Stimulated activated memory B cell treated with anti-CD40 and anti-IgM and Interleukin-4, amounts not matched to agents 10 μg/mL and 1 μg/mL and 100 μg/mL, for 72 hours (primary cell): ENCODE data around the gene VEGFD.
"Not testable (repeated sequence)": the region's sequence is repeated elsewhere in the genome, so short reads cannot be mapped to it uniquely, and the experiment has no call there.

ENCODE experiments used
- ATAC-seq: fragments of 150-1000 bp; cut with Tn5 transposase; 2 replicates; pipeline ENCODE4 v1.10.0; 2021
- H3K27ac Mint-ChIP-seq: one replicate; pipeline ENCODE4 v1.8.0; 2022; ENCODE audit warnings: mild to moderate bottlenecking, mixed read lengths
- H3K27me3 Mint-ChIP-seq: one replicate; pipeline ENCODE4 v1.8.0; 2022; ENCODE audit warnings: mixed read lengths
- H3K36me3 Mint-ChIP-seq: one replicate; pipeline ENCODE4 v1.8.0; 2022; ENCODE audit warnings: mixed read lengths
- H3K4me1 Mint-ChIP-seq: one replicate; pipeline ENCODE4 v1.8.0; 2022; ENCODE audit warnings: mixed read lengths
- H3K4me3 Mint-ChIP-seq: one replicate; pipeline ENCODE4 v1.8.0; 2022; ENCODE audit warnings: mild to moderate bottlenecking, moderate library complexity, mixed read lengths
- H3K9me3 Mint-ChIP-seq: one replicate; pipeline ENCODE4 v1.8.0; 2022; ENCODE audit warnings: mixed read lengths

Gene VEGFD

GRCh38 chrX:15335135-15336022 lies 48.8 kb downstream of the VEGFD start, which contains the start of gene PIGA:
TSS of gene PIGA (minus strand) at chrX:15335523. CDS start at chrX:15331930, 3,593 bp downstream.
- H3K27ac Mint-ChIP-seq: peak within 1 kb of the TSS; percentile 85
- no peaks in the 10 kb centered on the region for H3K9me3 Mint-ChIP-seq
- peaks cover 13% of the 10 kb centered on the region for H3K4me1 Mint-ChIP-seq
- peaks cover 6% of the 10 kb centered on the region for H3K36me3 Mint-ChIP-seq
- H3K4me3 Mint-ChIP-seq: peak within 1 kb of the TSS; percentile 94
- H3K27me3 Mint-ChIP-seq: no peaks in the 10 kb centered on the region
- peak; percentile 100 for ATAC-seq

DNA sequence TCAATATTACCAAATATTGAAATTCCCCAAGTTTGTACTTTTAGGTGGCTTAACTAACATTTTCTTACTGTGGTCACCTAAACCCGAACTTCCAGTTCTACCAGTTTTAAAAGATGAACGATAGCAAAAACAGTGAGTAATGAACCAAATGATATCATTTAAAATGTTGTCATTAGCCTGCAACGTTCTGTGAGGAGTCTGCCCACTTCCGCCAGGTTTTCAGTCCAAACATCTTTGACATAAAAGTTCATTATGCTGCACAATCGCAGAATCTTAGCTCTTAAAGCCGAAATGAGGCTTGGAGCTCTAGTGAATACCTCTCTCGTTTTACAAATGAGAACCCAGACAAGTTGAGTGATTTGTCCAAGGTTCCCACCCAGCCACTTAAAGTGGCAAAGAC lies 49.7 kb downstream of the VEGFD start:
- ATAC-seq: no peak
- H3K27ac Mint-ChIP-seq: peak overlapping the region; percentile 85
- H3K36me3 Mint-ChIP-seq: peaks cover 6% of the 10 kb centered on the region
- no peaks in the 10 kb centered on the region for H3K27me3 Mint-ChIP-seq
- peaks cover 13% of the 10 kb centered on the region for H3K4me1 Mint-ChIP-seq
- peak overlapping the region; percentile 94 for H3K4me3 Mint-ChIP-seq
- no peaks in the 10 kb centered on the region for H3K9me3 Mint-ChIP-seq

DNA sequence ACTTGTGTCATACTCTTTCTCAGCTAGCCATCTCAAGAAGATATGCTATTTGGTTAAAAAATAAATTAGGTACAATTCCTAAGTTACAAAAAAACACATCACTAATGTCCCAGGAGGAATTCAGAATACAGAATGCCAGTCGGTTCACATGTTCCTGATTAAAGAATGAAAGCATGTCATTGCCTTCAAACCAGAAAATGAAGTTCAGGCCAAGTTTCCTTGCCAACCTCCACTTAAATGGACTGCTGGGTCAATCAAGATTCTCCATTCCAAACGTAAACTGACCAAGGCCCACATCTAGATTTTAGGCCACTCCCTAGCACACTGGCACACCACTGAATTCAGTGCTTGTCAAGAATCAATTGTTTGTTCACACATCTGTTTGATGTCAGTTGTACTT lies 55.4 kb downstream of the VEGFD start:
- Mint-ChIP-seq H3K36me3 (peaks cover 21% of the 10 kb centered on the region), H3K27me3 (no peaks in the 10 kb centered on the region), H3K9me3 (no peaks in the 10 kb centered on the region), H3K27ac (no peak overlapping the region), H3K4me3 (no peak overlapping the region), H3K4me1 (peaks cover 6% of the 10 kb centered on the region)
- no peak for ATAC-seq

DNA sequence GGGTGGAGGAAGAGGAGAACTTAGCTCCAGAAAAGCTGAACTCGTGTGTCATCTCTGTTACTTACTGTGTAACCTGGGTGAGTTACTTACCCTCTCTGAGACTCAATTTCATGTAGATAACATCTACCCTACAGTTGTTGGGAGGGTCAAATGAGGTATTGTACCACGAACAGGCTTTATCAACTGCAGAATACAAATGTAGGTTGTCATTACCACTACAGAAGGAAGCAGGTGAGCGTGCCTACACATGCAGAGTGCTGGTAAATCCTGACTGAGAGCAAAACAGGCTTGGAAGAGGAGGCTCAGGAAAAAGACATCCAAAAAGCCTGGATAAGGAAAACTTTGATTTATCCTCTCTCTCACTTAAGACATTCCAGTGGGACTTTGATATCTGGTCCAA lies 56.1 kb downstream of the VEGFD start:
- H3K9me3 Mint-ChIP-seq: no peaks in the 10 kb centered on the region
- H3K36me3 Mint-ChIP-seq: peaks cover 21% of the 10 kb centered on the region
- no peak overlapping the region for H3K4me3 Mint-ChIP-seq
- H3K27ac Mint-ChIP-seq: no peak overlapping the region
- no peaks in the 10 kb centered on the region for H3K27me3 Mint-ChIP-seq
- no peak for ATAC-seq
- H3K4me1 Mint-ChIP-seq: peaks cover 6% of the 10 kb centered on the region

DNA sequence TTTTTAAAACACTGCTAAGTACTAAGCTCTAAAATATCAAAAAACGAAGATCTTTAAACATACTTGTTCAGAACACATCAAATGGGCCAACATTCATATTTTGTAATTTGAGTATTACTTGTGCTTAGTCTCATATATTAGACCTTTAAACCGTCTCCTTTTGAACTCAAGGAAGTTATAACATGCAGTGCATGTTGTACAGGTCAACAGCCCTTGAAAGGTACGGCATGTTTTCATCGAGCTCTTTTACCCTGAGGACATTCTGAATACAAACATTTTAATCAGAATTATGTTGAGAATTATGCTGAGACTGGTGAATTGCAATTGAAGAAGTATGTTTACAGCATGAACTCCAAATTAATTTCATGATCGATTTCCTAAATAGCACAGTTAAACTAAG lies 61.7 kb downstream of the VEGFD start:
- no peaks in the 10 kb centered on the region for H3K9me3 Mint-ChIP-seq
- H3K36me3 Mint-ChIP-seq: peaks cover 13% of the 10 kb centered on the region
- no peak overlapping the region for H3K27ac Mint-ChIP-seq
- no peak overlapping the region for H3K4me3 Mint-ChIP-seq
- H3K4me1 Mint-ChIP-seq: no peaks in the 10 kb centered on the region
- ATAC-seq: no peak
- no peaks in the 10 kb centered on the region for H3K27me3 Mint-ChIP-seq

GRCh38 chrX:15322072-15322471 lies 62.1 kb downstream of the VEGFD start:
- Mint-ChIP-seq H3K27me3 (no peaks in the 10 kb centered on the region), H3K4me1 (no peaks in the 10 kb centered on the region), H3K9me3 (no peaks in the 10 kb centered on the region), H3K4me3 (no peak overlapping the region), H3K27ac (no peak overlapping the region), H3K36me3 (peaks cover 11% of the 10 kb centered on the region)
- no peak for ATAC-seq

DNA sequence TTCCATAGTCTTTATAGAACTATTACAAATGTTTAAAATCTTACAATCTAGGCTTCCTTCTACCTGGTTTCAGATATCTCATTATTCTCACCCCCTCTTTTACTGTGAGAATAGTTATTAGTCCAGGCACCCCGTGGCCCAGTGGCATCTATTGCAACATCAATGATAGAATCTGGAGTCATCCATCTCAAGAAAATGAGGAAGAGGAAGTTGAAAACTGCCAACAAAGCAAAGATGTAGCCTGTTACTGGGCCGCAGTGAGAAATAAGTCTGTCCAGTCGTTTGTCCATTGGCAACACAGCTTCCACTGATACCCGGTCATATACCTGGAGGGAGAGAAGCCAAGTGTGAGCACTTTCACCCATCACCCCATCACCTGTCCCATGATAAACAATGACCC lies 62.8 kb downstream of the VEGFD start:
- no peak overlapping the region for H3K27ac Mint-ChIP-seq
- ATAC-seq: no peak
- H3K4me1 Mint-ChIP-seq: no peaks in the 10 kb centered on the region
- no peaks in the 10 kb centered on the region for H3K9me3 Mint-ChIP-seq
- peaks cover 11% of the 10 kb centered on the region for H3K36me3 Mint-ChIP-seq
- no peaks in the 10 kb centered on the region for H3K27me3 Mint-ChIP-seq
- H3K4me3 Mint-ChIP-seq: no peak overlapping the region

DNA sequence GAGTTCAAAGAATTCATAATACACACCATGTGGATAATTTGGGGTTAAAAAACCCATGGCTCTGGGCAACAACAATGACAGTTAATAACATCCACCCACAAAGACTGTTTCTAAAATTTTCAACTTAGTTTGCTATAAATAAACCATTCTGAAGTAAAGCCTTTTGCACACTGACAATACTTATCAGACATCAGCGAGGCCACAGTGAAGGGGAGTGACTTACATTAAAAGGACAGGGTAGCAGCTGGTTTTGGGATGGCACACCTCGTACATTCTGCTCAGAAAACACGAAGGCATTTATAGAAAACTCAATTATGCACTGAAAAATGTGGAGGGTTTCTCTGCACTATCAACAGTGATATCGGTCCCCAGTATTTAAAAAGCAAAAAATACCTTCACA lies 63.9 kb downstream of the VEGFD start:
- Mint-ChIP-seq H3K27ac (no peak overlapping the region), H3K27me3 (no peaks in the 10 kb centered on the region), H3K9me3 (no peaks in the 10 kb centered on the region), H3K4me3 (no peak overlapping the region), H3K4me1 (no peaks in the 10 kb centered on the region), H3K36me3 (peaks cover 11% of the 10 kb centered on the region)
- ATAC-seq: no peak

DNA sequence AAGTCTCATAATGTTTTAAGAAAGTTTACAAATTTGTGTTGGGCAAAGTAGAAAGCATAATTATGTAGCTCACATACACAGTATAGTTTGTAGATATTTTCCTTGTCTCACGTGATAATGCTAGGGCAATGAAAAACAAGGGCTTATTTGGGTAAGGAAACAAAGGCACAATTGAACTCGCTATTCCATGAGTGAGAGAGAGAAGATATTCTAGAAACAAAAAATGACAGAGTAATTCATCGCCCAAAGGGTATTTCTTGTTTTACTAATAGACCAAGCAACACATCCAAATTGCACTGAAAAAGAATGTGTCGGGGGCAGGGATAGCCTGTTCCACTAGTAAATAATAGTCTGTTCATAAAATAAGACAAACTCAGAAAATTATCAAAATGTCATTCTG lies 65.1 kb downstream of the VEGFD start:
- peaks cover 6% of the 10 kb centered on the region for H3K36me3 Mint-ChIP-seq
- H3K4me1 Mint-ChIP-seq: no peaks in the 10 kb centered on the region
- no peak for ATAC-seq
- H3K27ac Mint-ChIP-seq: no peak overlapping the region
- H3K27me3 Mint-ChIP-seq: no peaks in the 10 kb centered on the region
- no peak overlapping the region for H3K4me3 Mint-ChIP-seq
- no peaks in the 10 kb centered on the region for H3K9me3 Mint-ChIP-seq

DNA sequence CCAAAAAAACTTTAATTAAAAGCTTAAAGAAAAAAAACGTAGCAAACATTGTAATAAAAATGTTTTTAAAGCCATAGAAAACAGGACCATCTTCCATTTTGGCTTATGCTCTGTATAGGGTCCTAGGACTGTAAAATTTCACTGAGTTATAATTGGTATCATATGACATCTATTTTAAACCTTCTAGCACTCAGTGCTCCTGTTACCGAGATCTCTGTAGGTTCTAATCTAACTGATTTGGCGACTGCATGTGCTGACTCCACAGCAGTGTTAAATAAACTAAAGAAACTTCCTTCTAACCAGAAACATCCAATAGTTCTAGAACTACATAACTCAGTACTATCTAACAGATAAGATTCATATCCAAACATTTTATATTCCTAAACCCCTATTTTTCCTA lies 68.7 kb downstream of the VEGFD start, which contains the start of gene ASB11:
TSS of gene ASB11 (minus strand) at position 132 of the 400 bp plus-strand sequence. CDS start at position 97, 35 bp downstream.
- no peaks in the 10 kb centered on the region for H3K4me1 Mint-ChIP-seq
- no peak within 1 kb of the TSS for H3K4me3 Mint-ChIP-seq
- H3K27ac Mint-ChIP-seq: no peak within 1 kb of the TSS
- H3K36me3 Mint-ChIP-seq: peaks cover 6% of the 10 kb centered on the region
- ATAC-seq: no peak
- no peaks in the 10 kb centered on the region for H3K27me3 Mint-ChIP-seq
- H3K9me3 Mint-ChIP-seq: no peaks in the 10 kb centered on the region

GRCh38 chrX:15314472-15314871 lies 69.7 kb downstream of the VEGFD start:
- H3K4me1 Mint-ChIP-seq: no peaks in the 10 kb centered on the region
- ATAC-seq: no peak
- no peaks in the 10 kb centered on the region for H3K9me3 Mint-ChIP-seq
- H3K27me3 Mint-ChIP-seq: no peaks in the 10 kb centered on the region
- no peak overlapping the region for H3K4me3 Mint-ChIP-seq
- H3K36me3 Mint-ChIP-seq: peaks cover 6% of the 10 kb centered on the region
- no peak overlapping the region for H3K27ac Mint-ChIP-seq

DNA sequence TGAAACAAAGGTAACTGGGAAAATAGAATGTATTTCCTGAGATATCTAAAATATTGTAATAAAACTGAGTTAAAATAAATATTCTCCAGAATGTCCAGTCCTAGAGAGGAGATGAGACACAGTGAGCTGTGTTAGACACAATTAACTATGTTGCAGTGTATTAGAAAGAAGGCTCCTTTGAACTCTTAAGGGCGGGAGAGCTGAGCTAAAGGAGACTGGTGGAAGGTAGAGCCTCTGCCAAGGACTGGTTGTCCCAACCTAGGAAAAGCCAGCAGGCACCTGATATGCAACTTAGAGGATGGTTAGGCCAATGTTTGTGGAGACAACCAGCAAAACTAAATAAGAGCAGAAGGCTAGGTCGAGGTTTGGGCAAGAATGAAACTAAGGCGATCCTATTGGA lies 73.1 kb downstream of the VEGFD start:
- Mint-ChIP-seq H3K4me1 (no peaks in the 10 kb centered on the region), H3K36me3 (no peaks in the 10 kb centered on the region), H3K27ac (no peak overlapping the region), H3K4me3 (no peak overlapping the region), H3K9me3 (no peaks in the 10 kb centered on the region), H3K27me3 (no peaks in the 10 kb centered on the region)
- ATAC-seq: no peak

GRCh38 chrX:15310117-15310516 lies 74.1 kb downstream of the VEGFD start:
- H3K27me3 Mint-ChIP-seq: no peaks in the 10 kb centered on the region
- ATAC-seq: no peak
- no peak overlapping the region for H3K27ac Mint-ChIP-seq
- no peak overlapping the region for H3K4me3 Mint-ChIP-seq
- H3K36me3 Mint-ChIP-seq: no peaks in the 10 kb centered on the region
- H3K9me3 Mint-ChIP-seq: no peaks in the 10 kb centered on the region
- H3K4me1 Mint-ChIP-seq: no peaks in the 10 kb centered on the region

DNA sequence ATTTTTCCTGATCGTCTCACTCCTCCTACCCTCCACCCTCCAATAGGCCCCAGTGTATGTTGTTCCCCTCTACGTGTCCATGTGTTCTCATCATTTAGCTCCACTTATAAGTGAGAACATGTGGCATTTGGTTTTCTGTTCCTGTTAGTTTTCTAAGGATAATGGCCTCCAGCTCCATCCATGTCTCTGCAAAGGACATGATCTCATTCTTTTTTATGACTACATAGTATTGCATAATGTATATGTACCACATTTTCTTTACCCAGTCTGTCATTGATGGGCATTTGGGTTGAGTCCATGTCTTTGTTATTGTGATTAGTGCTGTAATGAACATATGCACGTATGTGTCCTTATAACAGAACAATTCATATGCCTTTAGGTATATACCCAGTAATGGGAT lies 78.3 kb downstream of the VEGFD start:
- H3K27me3 Mint-ChIP-seq, ATAC-seq, H3K9me3 Mint-ChIP-seq, H3K36me3 Mint-ChIP-seq, H3K27ac Mint-ChIP-seq, H3K4me1 Mint-ChIP-seq, H3K4me3 Mint-ChIP-seq: not testable (repeated sequence)

- no peak overlapping the region for H3K4me3 Mint-ChIP-seq
- no peaks in the 10 kb centered on the region for H3K36me3 Mint-ChIP-seq
- no peak overlapping the region for H3K27ac Mint-ChIP-seq
- H3K9me3 Mint-ChIP-seq: no peaks in the 10 kb centered on the region
- no peak for ATAC-seq
- H3K4me1 Mint-ChIP-seq: no peaks in the 10 kb centered on the region
- H3K27me3 Mint-ChIP-seq: no peaks in the 10 kb centered on the region
Measured at GRCh38 chrX:15301924-15302323, 82.3 kb downstream of the VEGFD start.
